ENCODE results near the gene CIC. TPM values are rescaled to one million over a fixed set of nuclear protein-coding genes. Genes with fewer than 3 reads are reported as not detected.
"Not testable (repeated sequence)": the region's sequence is repeated elsewhere in the genome, so short reads cannot be mapped to it uniquely, and the experiment has no call there.

Gene CIC
- polyA plus RNA-seq, 1 donor = 44.8 TPM

DNA sequence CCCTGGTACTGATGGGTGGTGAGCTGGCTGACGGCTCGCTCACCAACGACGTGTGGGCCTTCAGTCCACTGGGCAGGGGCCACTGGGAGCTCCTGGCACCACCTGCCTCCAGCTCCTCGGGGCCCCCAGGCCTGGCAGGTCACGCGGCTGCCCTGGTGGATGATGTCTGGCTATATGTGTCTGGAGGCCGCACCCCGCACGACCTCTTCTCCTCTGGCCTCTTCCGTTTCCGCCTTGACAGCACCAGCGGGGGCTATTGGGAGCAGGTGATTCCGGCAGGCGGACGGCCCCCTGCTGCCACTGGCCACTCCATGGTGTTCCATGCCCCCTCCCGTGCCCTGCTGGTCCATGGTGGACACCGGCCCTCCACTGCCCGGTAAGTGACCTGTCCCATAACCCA lies 66.9 kb downstream of the CIC start:
- no peak for DNase-seq

DNA sequence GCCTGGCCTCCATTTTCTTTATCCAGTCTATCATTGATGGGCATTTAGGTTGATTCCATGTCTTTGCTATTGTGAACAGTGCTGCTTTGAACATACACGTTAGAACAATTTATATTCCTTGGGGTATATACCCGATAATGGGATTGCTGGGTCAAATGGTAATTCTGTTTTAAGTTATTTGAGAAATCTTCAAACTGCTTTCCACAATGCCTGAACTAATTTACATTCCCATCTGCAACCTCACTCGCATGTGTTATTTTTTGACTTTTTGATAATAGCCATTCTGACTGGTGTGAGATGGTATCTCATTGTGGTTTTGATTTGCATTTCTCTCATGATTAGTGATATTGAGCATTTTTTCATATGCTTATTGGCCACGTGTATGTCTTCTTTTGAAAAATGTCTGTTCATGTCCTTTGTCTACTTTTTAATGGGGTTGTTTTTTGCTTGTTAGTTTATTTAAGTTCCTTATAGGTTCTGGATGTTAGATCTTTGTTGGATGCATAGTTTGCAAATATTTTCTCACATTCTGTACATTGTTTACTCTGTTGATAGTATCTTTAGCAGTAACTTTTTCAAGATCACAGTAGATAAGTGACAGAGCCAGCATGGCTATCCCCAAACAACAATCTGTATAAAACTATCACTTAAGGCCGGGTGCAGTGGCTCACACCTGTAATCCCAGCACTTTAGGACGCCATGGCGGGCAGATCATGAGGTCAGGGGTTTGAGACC lies 70.2 kb downstream of the CIC start:
- not testable (repeated sequence) for DNase-seq

DNA sequence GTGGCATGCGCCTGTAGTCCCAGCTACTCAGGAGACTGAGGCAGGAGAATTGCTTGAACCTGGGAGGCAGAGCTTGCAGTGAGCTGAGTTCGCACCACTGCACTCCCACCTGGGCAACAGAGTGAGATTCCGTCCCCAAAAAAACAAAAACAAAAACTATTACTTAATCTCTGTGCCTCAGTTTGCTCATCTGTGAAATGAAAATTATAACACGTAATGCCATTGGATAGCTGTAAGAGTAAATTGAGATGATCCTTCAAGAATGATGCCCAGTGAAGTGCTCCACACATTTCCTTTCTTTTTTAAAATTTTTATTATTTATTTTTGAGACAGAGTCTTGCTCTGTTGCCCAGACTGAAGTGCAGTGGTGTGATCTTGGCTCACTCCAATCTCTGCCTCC lies 70.9 kb downstream of the CIC start:
- not testable (repeated sequence) for DNase-seq

DNA sequence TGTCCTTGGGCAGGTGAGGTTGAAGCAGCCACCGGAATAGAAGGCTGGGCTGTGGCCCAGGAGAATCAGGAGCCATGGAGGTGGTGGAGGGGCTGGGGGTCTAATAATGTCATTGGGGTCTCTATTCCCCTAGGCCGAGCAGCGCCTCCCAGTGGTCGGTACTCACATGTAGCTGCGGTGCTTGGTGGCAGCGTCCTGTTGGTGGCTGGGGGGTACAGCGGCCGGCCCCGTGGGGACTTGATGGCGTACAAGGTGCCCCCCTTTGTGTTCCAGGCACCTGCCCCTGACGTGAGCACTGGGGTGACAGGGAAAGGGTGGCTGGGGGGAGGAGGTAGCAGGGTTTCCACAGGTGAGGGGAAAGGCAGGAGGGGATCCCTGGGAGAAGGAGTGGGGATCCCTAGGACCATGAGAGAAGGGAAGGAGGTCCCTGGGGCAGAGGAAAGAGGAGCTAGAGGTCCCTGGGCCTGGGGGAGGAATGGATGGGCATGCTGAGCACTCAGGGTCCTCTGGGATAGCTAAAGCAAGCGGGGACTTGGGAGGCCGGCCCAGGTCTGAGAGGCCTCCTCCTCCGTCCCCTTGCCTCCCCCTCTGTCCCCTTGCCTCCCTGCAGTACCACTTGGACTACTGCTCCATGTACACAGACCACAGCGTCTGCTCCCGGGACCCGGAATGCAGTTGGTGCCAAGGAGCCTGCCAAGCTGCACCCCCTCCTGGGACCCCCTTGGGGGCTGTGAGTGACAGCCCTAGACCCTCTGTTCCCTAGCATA lies 74.5 kb downstream of the CIC start:
- DNase-seq = no peak

DNA sequence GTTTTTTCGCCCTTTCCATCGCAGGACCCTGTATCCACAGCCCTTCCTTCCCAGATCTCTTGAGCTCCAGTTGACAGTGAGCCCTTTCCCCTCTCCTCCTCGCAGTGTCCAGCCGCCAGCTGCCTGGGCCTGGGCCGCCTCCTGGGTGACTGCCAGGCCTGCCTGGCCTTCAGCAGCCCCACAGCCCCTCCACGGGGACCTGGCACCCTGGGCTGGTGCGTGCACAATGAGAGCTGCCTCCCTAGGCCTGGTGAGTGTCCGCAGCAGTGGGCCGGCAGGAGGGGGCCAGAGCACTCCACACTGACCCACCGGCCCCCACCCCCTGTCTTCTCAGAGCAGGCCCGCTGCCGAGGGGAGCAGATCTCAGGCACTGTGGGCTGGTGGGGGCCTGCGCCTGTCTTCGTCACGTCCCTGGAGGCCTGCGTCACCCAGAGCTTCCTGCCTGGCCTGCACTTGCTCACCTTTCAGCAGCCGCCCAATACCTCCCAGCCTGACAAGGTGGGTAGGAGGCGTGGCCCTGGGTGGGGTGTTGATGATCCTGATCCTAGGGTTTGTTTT lies 75.4 kb downstream of the CIC start:
- DNase-seq = no peak

Other genes with a start within 250 kb of the CIC start
- 2.2 TPM for gene GRIK5, start 199.0 kb upstream of the CIC start, polyA plus RNA-seq (ENCODE audit: insufficient read length)
- 12.4 TPM for gene ZNF574, start 193.1 kb upstream of the CIC start, polyA plus RNA-seq (ENCODE audit: insufficient read length)
- gene POU2F2, start 136.8 kb upstream of the CIC start, polyA plus RNA-seq (ENCODE audit: insufficient read length) = 2.0 TPM
- 16.6 TPM for gene DEDD2, start 51.6 kb upstream of the CIC start, polyA plus RNA-seq (ENCODE audit: insufficient read length)
- gene ZNF526, start 48.9 kb upstream of the CIC start, polyA plus RNA-seq (ENCODE audit: insufficient read length) = 6.7 TPM
- gene GSK3A, start 26.6 kb upstream of the CIC start, polyA plus RNA-seq (ENCODE audit: insufficient read length) = 47.4 TPM
- 34.5 TPM for gene ERF, start 14.1 kb upstream of the CIC start, polyA plus RNA-seq (ENCODE audit: insufficient read length)
- gene PRR19, start 32.9 kb downstream of the CIC start, polyA plus RNA-seq (ENCODE audit: insufficient read length) = 0.53 TPM
- gene PAFAH1B3, start 33.4 kb downstream of the CIC start, polyA plus RNA-seq (ENCODE audit: insufficient read length) = 33.6 TPM
- 0.41 TPM for gene TMEM145, start 44.1 kb downstream of the CIC start, polyA plus RNA-seq (ENCODE audit: insufficient read length)
- gene MEGF8, start 56.4 kb downstream of the CIC start, polyA plus RNA-seq (ENCODE audit: insufficient read length) = 30.9 TPM
- gene CNFN, start 121.0 kb downstream of the CIC start, polyA plus RNA-seq (ENCODE audit: insufficient read length) = not detected
- gene LIPE, start 158.1 kb downstream of the CIC start, polyA plus RNA-seq (ENCODE audit: insufficient read length) = 11.6 TPM
- gene CXCL17, start 173.7 kb downstream of the CIC start, polyA plus RNA-seq (ENCODE audit: insufficient read length) = not detected